ENCODE results near the gene SUGCT.

The SUGCT gene

GRCh38 chr7:40836218-40836617 lies 701.4 kb downstream of the SUGCT start:
- in situ Hi-C loops (cut with HindIII; ENCODE audit: low sequenced_read_pairs) = loop anchor here (5.0 kb wide), 1 partner anchor 86 kb away; no protein-coding TSS in a partner anchor

DNA sequence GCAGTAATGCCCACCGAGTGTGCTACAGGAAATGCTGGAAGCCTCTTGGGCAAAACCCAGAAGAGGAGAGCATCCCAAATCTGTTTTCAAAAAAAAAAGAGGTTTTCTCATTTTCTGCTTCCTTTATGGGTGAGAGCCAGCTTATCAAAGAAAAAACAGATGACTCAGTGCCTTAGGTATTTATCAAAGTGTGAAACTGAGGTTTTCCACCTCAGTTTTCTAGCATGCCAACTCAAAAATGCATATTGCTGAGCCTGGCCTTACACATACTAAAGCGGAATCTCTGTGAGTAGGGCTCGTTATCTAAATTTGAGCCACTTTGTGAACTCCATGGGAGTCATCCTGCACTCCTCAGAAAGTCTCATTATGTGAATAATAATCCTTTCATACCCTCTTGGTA lies 705.1 kb downstream of the SUGCT start:
- in situ Hi-C loops (cut with HindIII; ENCODE audit: low sequenced_read_pairs) = loop anchor here (5.0 kb wide), 1 partner anchor 82 kb away; no protein-coding TSS in a partner anchor

DNA sequence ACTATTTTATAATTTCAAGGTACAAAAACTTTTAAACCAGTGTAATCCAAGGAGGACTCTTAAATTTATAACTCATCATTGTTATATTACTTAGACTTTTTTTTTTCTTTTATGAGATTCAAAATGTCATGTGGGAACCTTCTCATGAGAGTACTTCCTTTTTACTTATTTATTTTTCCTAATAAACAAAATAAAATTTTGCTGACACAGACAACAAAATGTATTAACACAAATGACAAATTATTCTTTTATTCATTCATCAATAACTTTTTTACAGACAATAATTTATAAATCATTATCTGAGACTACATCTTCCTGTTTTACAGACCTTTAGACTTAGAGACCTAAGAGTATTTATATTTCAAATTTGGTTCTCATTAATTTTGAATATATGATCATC lies 706.2 kb downstream of the SUGCT start:
- in situ Hi-C loops (cut with HindIII; ENCODE audit: low sequenced_read_pairs) = no loop called here

GRCh38 chr7:40842641-40843040 lies 707.8 kb downstream of the SUGCT start:
- in situ Hi-C loops (cut with HindIII; ENCODE audit: low sequenced_read_pairs) = no loop called here

DNA sequence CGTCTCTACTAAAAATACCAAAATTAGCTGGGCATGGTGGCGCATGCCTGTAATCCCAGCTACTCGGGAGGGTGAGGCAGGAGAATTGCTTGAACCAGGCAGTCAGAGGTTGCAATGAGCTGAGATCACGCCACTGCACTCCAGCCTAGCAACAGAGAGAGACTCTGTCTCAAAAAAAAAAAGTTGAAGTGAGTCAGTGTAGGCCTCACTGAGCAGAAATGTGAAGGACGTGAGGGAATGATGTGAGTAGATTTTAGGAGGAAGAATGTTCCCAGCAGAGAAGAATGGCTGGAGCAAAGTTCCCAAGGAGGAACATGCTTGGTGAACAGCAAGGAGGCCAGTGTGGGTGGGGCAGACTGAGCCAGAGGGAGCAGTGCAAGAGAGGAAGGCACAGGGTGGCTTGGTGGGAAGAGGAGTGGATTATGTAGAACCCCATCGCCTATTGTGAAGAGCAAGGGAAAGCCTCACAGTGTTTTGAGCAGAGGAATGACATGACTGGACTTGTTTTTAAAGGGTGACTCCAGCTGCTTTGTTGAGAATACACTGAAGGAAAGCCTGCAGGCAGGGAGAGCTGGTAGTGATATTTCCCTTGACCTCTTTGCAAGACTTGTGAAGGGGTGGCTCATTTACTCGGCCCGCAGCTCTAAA lies 708.7 kb downstream of the SUGCT start:
- in situ Hi-C loops (cut with HindIII; ENCODE audit: low sequenced_read_pairs) = no loop called here

GRCh38 chr7:40845943-40846342 lies 711.1 kb downstream of the SUGCT start:
- in situ Hi-C loops (cut with HindIII; ENCODE audit: low sequenced_read_pairs) = no loop called here

GRCh38 chr7:40847921-40848320 lies 713.1 kb downstream of the SUGCT start:
- in situ Hi-C loops (cut with HindIII; ENCODE audit: low sequenced_read_pairs) = no loop called here

GRCh38 chr7:40848541-40849221 lies 713.9 kb downstream of the SUGCT start:
- in situ Hi-C loops (cut with HindIII; ENCODE audit: low sequenced_read_pairs) = no loop called here

DNA sequence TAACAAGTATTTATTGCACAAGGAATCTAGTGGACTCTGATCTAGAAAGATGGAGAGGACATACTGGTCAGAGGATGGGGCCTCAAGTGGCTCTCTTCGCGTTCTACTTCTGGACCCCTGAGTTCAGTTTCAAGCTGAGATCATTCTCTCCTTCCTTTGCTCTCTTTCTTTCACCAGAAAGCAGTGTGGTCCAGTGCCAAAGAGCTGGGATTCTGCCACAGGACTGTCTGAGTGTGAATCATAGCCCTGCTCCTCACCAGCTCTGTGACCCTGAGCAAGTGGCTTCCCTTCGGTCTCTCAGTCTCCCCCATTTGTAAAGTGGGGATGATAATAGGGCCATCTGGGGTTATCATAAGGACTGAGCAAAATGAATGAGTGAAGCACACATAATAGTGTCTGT lies 715.2 kb downstream of the SUGCT start:
- in situ Hi-C loops (cut with HindIII; ENCODE audit: low sequenced_read_pairs) = no loop called here

DNA sequence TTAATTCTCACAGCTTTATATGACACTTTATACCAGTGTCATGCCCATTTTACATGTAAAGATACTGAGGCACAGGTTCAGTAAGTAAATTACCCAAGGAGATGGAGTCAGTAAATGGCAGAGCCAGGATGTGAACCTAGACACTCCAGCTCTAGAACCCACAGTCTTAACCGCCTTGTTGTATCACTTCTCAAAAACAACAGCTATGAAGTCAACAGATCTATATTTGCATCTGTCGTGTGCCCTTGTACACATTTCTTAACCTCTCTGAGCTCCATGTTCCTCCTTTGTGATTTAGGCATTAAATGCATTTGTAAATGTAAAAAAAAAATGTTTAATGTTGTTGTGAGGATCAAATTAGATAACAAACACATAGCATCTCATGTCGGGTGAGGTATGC lies 716.2 kb downstream of the SUGCT start:
- in situ Hi-C loops (cut with HindIII; ENCODE audit: low sequenced_read_pairs) = no loop called here

GRCh38 chr7:40859076-40859475 lies 724.3 kb downstream of the SUGCT start:
- in situ Hi-C loops (cut with HindIII; ENCODE audit: low sequenced_read_pairs) = loop anchor here (5.0 kb wide), 1 partner anchor 82 kb away; no protein-coding TSS in a partner anchor

- in situ Hi-C loops (cut with HindIII; ENCODE audit: low sequenced_read_pairs) = loop anchor here (5.0 kb wide), 1 partner anchor 83 kb away; no protein-coding TSS in a partner anchor
Measured at GRCh38 chr7:40859965-40860543, 725.2 kb downstream of the SUGCT start.

- in situ Hi-C loops (cut with HindIII; ENCODE audit: low sequenced_read_pairs) = no loop called here
Measured at GRCh38 chr7:40865441-40866233, 730.8 kb downstream of the SUGCT start.

DNA sequence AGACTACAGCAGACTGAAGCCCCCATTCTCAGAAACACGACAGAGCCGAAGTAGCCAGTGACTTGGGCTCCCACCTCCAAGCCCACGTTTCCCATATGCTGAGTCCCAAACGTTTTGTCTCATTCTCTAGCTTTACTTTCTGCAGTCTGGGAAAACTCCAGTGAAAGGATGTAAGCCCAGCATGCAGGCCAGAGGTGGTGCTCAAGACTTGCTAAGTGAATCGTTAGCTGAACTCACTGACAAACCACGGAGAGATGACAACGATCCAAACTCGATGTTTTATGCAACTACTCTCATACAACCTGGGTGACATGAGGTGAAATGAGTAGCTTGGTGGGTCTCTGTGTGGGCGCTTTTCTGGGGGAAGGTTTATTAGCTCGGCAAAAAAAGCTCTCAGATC lies 731.8 kb downstream of the SUGCT start:
- in situ Hi-C loops (cut with HindIII; ENCODE audit: low sequenced_read_pairs) = no loop called here

DNA sequence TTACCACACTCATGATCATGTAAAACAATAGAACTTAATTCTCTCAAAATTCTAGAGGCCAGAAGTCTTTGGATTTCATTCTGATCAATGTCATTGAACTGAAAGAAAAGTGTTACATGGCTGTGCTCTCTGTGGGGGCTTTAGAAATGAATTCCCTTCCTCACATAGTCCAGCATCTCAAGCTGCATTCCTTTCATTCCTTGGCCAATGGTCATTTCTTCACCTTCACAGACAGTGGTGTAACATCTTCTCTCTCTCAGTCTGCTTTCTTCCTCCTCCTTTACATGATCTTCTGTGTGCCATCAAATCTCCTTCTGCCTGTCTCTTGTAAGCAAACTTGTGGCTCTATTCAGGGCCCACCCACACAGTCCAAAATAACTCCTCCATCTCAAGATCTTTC lies 735.3 kb downstream of the SUGCT start:
- in situ Hi-C loops (cut with HindIII; ENCODE audit: low sequenced_read_pairs) = no loop called here

- in situ Hi-C loops (cut with HindIII; ENCODE audit: low sequenced_read_pairs) = no loop called here
Measured at GRCh38 chr7:40873248-40873647, 738.4 kb downstream of the SUGCT start.

DNA sequence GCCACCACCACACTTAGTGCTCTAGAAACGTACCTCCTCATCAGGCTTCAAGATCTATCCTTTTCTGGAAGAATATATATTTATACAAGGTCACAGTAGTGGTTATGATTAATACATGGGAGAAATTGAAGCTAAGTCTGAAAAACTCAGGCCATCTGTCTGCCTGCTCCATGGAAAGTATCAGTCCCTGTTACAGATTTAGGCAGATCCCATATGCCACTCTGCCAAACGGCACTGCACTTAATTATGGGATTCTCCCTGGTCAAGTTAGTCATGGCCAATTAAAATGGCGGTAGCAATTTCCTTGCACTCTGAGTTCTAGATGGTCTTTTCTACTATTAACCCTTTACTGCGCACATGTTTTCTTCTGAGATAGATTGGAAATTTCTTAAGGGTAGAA lies 740.0 kb downstream of the SUGCT start:
- in situ Hi-C loops (cut with HindIII; ENCODE audit: low sequenced_read_pairs) = no loop called here

GRCh38 chr7:40876601-40877000 lies 741.8 kb downstream of the SUGCT start:
- in situ Hi-C loops (cut with HindIII; ENCODE audit: low sequenced_read_pairs) = no loop called here

GRCh38 chr7:40879941-40880543 lies 745.2 kb downstream of the SUGCT start:
- in situ Hi-C loops (cut with HindIII; ENCODE audit: low sequenced_read_pairs) = no loop called here

GRCh38 chr7:40880581-40880980 lies 745.8 kb downstream of the SUGCT start:
- in situ Hi-C loops (cut with HindIII; ENCODE audit: low sequenced_read_pairs) = no loop called here

- in situ Hi-C loops (cut with HindIII; ENCODE audit: low sequenced_read_pairs) = no loop called here
Measured at GRCh38 chr7:40881405-40881926, 746.7 kb downstream of the SUGCT start.

All from endothelial cell of hepatic sinusoid (primary cell).